ENCODE data around the gene TNP1.

The TNP1 gene

GRCh38 chr2:216904554-216904953, 44.7 kb upstream of the TNP1 start:
- Histone ChIP-seq H3K36me3 (ENCODE audit: insufficient read depth) (no peaks in the 10 kb centered on the region), H3K4me1 (ENCODE audit: low read depth, poor library complexity, severe bottlenecking) (no peaks in the 10 kb centered on the region), H3K79me2 (ENCODE audit: insufficient read depth, low read depth) (no peaks in the 10 kb centered on the region), H3K27me3 (ENCODE audit: insufficient read depth, low read depth) (no peaks in the 10 kb centered on the region), H3K4me3 (IDR thresholded peaks at IDR 0.05; ENCODE audit: insufficient read depth, low read depth, low read length) (no peak overlapping the region), H3K27ac (no peak overlapping the region), H4K20me1 (ENCODE audit: insufficient read depth) (no peaks in the 10 kb centered on the region), H3K4me2 (no peak overlapping the region), H2AFZ (ENCODE audit: low read depth) (no peak overlapping the region), H3K9ac (no peak overlapping the region)
- no peak for TF ChIP-seq CTCF (conservative IDR thresholded peaks at IDR 0.05; ENCODE audit: low read depth, low read length)

GRCh38 chr2:216903470-216903869, 43.6 kb upstream of the TNP1 start:
- no peaks in the 10 kb centered on the region for H3K27me3 ChIP-seq (ENCODE audit: insufficient read depth, low read depth)
- no peak overlapping the region for H3K9ac ChIP-seq
- TF ChIP-seq CTCF (conservative IDR thresholded peaks at IDR 0.05; ENCODE audit: low read depth, low read length) = no peak

GRCh38 chr2:216901273-216901672, 41.4 kb upstream of the TNP1 start:
- no peaks in the 10 kb centered on the region for H4K20me1 ChIP-seq (ENCODE audit: insufficient read depth)
- H3K9ac ChIP-seq = no peak overlapping the region
- no peaks in the 10 kb centered on the region for H3K4me1 ChIP-seq (ENCODE audit: low read depth, poor library complexity, severe bottlenecking)
- no peak overlapping the region for H2AFZ ChIP-seq (ENCODE audit: low read depth)
- no peak overlapping the region for H3K4me2 ChIP-seq
- H3K27ac ChIP-seq = no peak overlapping the region
- H3K79me2 ChIP-seq (ENCODE audit: insufficient read depth, low read depth) = no peaks in the 10 kb centered on the region
- no peak overlapping the region for H3K4me3 ChIP-seq (IDR thresholded peaks at IDR 0.05; ENCODE audit: insufficient read depth, low read depth, low read length)
- TF ChIP-seq CTCF (conservative IDR thresholded peaks at IDR 0.05; ENCODE audit: low read depth, low read length) = no peak
- no peaks in the 10 kb centered on the region for H3K36me3 ChIP-seq (ENCODE audit: insufficient read depth)
- H3K27me3 ChIP-seq (ENCODE audit: insufficient read depth, low read depth) = no peaks in the 10 kb centered on the region

More at GRCh38 chr2:216903470-216903869, 43.6 kb upstream of the TNP1 start:
- Histone ChIP-seq H2AFZ (ENCODE audit: low read depth) (no peak overlapping the region), H3K4me3 (IDR thresholded peaks at IDR 0.05; ENCODE audit: insufficient read depth, low read depth, low read length) (no peak overlapping the region), H3K4me1 (ENCODE audit: low read depth, poor library complexity, severe bottlenecking) (no peaks in the 10 kb centered on the region), H4K20me1 (ENCODE audit: insufficient read depth) (no peaks in the 10 kb centered on the region), H3K79me2 (ENCODE audit: insufficient read depth, low read depth) (no peaks in the 10 kb centered on the region), H3K36me3 (ENCODE audit: insufficient read depth) (no peaks in the 10 kb centered on the region), H3K4me2 (no peak overlapping the region), H3K27ac (no peak overlapping the region)

GRCh38 chr2:216900406-216900805, 40.5 kb upstream of the TNP1 start:
- H3K4me3 ChIP-seq (IDR thresholded peaks at IDR 0.05; ENCODE audit: insufficient read depth, low read depth, low read length) = no peak overlapping the region
- no peaks in the 10 kb centered on the region for H3K36me3 ChIP-seq (ENCODE audit: insufficient read depth)
- no peaks in the 10 kb centered on the region for H3K27me3 ChIP-seq (ENCODE audit: insufficient read depth, low read depth)
- no peaks in the 10 kb centered on the region for H3K79me2 ChIP-seq (ENCODE audit: insufficient read depth, low read depth)
- H2AFZ ChIP-seq (ENCODE audit: low read depth) = no peak overlapping the region
- no peak overlapping the region for H3K27ac ChIP-seq
- H3K4me1 ChIP-seq (ENCODE audit: low read depth, poor library complexity, severe bottlenecking) = no peaks in the 10 kb centered on the region
- H3K9ac ChIP-seq = no peak overlapping the region
- H3K4me2 ChIP-seq = no peak overlapping the region
- TF ChIP-seq CTCF (conservative IDR thresholded peaks at IDR 0.05; ENCODE audit: low read depth, low read length) = no peak
- H4K20me1 ChIP-seq (ENCODE audit: insufficient read depth) = no peaks in the 10 kb centered on the region
